ENCODE measurements around the gene NOL11.

- TF ChIP-seq, protein P1, sequence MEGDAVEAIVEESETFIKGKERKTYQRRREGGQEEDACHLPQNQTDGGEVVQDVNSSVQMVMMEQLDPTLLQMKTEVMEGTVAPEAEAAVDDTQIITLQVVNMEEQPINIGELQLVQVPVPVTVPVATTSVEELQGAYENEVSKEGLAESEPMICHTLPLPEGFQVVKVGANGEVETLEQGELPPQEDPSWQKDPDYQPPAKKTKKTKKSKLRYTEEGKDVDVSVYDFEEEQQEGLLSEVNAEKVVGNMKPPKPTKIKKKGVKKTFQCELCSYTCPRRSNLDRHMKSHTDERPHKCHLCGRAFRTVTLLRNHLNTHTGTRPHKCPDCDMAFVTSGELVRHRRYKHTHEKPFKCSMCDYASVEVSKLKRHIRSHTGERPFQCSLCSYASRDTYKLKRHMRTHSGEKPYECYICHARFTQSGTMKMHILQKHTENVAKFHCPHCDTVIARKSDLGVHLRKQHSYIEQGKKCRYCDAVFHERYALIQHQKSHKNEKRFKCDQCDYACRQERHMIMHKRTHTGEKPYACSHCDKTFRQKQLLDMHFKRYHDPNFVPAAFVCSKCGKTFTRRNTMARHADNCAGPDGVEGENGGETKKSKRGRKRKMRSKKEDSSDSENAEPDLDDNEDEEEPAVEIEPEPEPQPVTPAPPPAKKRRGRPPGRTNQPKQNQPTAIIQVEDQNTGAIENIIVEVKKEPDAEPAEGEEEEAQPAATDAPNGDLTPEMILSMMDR (IDR thresholded peaks at IDR 0.05) = no peak
- no peak for TF ChIP-seq POLR2A (IDR thresholded peaks at IDR 0.05)
These were observed 10.3 kb upstream of the NOL11 start for GRCh38 chr17:67707442-67707841.
